Transverse colon (tissue), 4 donors: ENCODE measurements around the gene LMX1A.

Experiments
- CTCF ChIP-seq, 5 experiments: fragments of 200-600 bp in 3 of 5; fragments of 450-650 bp in 2 of 5; sonication (generic) in 3 of 5; IDR thresholded peaks; 1 replicate in 2 of 5; 2 replicates in 3 of 5; pipeline ENCODE4 v1.5.1; 2016 to 2017; ENCODE audit warnings: antibody characterized with exemption in 5 of 5, inconsistent platforms in 3 of 5, mild to moderate bottlenecking in 2 of 5, moderate library complexity in 1 of 5
- EP300 ChIP-seq: sonication (generic); formaldehyde crosslinking; IDR thresholded peaks from one replicate; pipeline ENCODE4 v1.6.1; 2017; ENCODE audit warnings: antibody characterized with exemption, low read depth
- POLR2A ChIP-seq: fragments of 450-650 bp; IDR thresholded peaks from one replicate; pipeline ENCODE4 v1.6.1; 2016; ENCODE audit warnings: antibody characterized with exemption, mild to moderate bottlenecking, moderate library complexity
- POLR2AphosphoS5 ChIP-seq, 3 donors: sonication (generic); formaldehyde crosslinking; IDR thresholded peaks; one replicate each; pipeline ENCODE4 v1.6.1; 2016; ENCODE audit warnings: antibody characterized with exemption in 3 of 3

DNA sequence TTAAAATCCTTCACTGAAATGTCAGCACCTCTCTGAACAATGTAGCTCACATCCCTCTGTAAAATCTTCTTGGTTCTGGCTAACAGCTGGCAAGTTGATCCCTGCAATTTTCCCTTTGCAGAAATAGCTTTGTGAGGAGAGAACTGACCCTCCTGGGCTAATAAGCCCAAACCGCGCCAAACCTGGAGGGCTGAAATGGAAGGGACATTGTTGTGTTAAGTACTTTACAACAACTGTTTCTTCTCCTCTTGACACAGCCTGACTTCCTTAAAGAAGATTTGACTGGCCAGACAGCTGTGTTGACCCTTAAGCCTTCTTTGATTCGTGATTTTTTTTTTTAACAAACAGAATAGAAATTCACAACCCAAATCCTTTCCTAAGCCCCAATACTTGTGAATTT is 5.7 kb downstream of the LMX1A start:
- TF ChIP-seq POLR2A (no peak), CTCF (IDR thresholded peaks at IDR 0.05) (no peak), POLR2AphosphoS5 (IDR thresholded peaks at IDR 0.05) (no peak), EP300 (no peak)
